Left lung (tissue), 10 donors: ENCODE data around the gene CYP27C1. TPM values are rescaled to one million over a fixed set of nuclear protein-coding genes. Genes with fewer than 3 reads are reported as not detected.

ENCODE experiments used
- ATAC-seq: fragments of 200-7000 bp; cut with Tn5 transposase; one replicate; pipeline ENCODE4 v1.9.1; 2020; ENCODE audit warnings: moderate library complexity
- DNase-seq, 4 donors: peaks; one replicate each; pipeline ENCODE4 v3.0.0-alpha.2; 2013 to 2020
- H3K27ac ChIP-seq, 2 donors: fragments of 200-600 bp; sonication (generic) in 1 of 2; one replicate each; pipeline versions ENCODE4 v1.5.0 to v1.8.0; 2020 to 2021
- H3K27me3 ChIP-seq, 2 donors: fragments of 200-600 bp; sonication (generic) in 1 of 2; one replicate each; pipeline versions ENCODE4 v1.5.0 to v1.8.0; 2020 to 2021
- H3K36me3 ChIP-seq, 2 donors: fragments of 200-600 bp; sonication (generic) in 1 of 2; one replicate each; pipeline versions ENCODE4 v1.5.0 to v1.8.0; 2020 to 2021
- H3K4me1 ChIP-seq, 2 donors: fragments of 200-600 bp; one replicate each; pipeline ENCODE4 v1.8.0; 2021
- H3K4me3 ChIP-seq, 2 donors: fragments of 200-600 bp; sonication (generic) in 1 of 2; one replicate each; pipeline versions ENCODE4 v1.5.0 to v1.8.0; 2020 to 2021; ENCODE audit warnings: mild to moderate bottlenecking in 1 of 2
- H3K9me3 ChIP-seq, 2 donors: fragments of 200-600 bp; sonication (generic) in 1 of 2; one replicate each; pipeline versions ENCODE4 v1.5.0 to v1.8.0; 2020 to 2021
- intact Hi-C, 2 donors: fragments of 100-400 bp; cut with DNase I; formaldehyde crosslinking; loops; one replicate each; pipeline versions ENCODE4 v1.11.2 to v1.14.2; 2022
- polyA plus RNA-seq, 6 donors: library from polyadenylated mRNA; unstranded; fragments of 120-200 nt; gene quantifications; one replicate each; pipeline ENCODE4 v1.2.1, GENCODE V29; 2013; ENCODE audit not compliant: insufficient read length in 6 of 6
- total RNA-seq, 2 donors: library from RNA; stranded (reverse); fragmentation: NEBNext Ultra II Directional; extraction: Animal tissue kit (Norgen Biotek cat#: 25700); gene quantifications; one replicate each; pipeline ENCODE4 v1.2.1, GENCODE V29; 2021
- TF ChIP-seq, protein P1 (sequence below), 2 donors: fragments of 200-600 bp; sonication (generic) in 1 of 2; IDR thresholded peaks; one replicate each; pipeline versions ENCODE4 v1.5.0 to v1.8.0; 2021; ENCODE audit warnings: antibody characterized with exemption in 2 of 2
- donor health status: DM: no; HTN: yes; CAD: no.
- donor health status: DM: no; HTN: no; CAD: no.

Gene CYP27C1
- total and polyA plus RNA-seq, 8 donors: 0.10 to 13.2 (median 10.4) TPM

- H3K9me3 ChIP-seq: peaks cover 0 to 12% of the 10 kb centered on the region in 2 donors
- ATAC-seq (no peak), DNase-seq (no peak)
- no peak overlapping the region for H3K27ac ChIP-seq
- intact Hi-C loops: no loop called here
- H3K36me3 ChIP-seq: no peaks in the 10 kb centered on the region
- H3K4me1 ChIP-seq: no peaks in the 10 kb centered on the region
- TF ChIP-seq, protein P1, sequence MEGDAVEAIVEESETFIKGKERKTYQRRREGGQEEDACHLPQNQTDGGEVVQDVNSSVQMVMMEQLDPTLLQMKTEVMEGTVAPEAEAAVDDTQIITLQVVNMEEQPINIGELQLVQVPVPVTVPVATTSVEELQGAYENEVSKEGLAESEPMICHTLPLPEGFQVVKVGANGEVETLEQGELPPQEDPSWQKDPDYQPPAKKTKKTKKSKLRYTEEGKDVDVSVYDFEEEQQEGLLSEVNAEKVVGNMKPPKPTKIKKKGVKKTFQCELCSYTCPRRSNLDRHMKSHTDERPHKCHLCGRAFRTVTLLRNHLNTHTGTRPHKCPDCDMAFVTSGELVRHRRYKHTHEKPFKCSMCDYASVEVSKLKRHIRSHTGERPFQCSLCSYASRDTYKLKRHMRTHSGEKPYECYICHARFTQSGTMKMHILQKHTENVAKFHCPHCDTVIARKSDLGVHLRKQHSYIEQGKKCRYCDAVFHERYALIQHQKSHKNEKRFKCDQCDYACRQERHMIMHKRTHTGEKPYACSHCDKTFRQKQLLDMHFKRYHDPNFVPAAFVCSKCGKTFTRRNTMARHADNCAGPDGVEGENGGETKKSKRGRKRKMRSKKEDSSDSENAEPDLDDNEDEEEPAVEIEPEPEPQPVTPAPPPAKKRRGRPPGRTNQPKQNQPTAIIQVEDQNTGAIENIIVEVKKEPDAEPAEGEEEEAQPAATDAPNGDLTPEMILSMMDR (IDR thresholded peaks at IDR 0.05): no peak
- H3K27me3 ChIP-seq: no peaks in the 10 kb centered on the region
- no peak overlapping the region for H3K4me3 ChIP-seq
These were observed 38.2 kb downstream of the CYP27C1 start for GRCh38 chr2:127181851-127182250.

DNA sequence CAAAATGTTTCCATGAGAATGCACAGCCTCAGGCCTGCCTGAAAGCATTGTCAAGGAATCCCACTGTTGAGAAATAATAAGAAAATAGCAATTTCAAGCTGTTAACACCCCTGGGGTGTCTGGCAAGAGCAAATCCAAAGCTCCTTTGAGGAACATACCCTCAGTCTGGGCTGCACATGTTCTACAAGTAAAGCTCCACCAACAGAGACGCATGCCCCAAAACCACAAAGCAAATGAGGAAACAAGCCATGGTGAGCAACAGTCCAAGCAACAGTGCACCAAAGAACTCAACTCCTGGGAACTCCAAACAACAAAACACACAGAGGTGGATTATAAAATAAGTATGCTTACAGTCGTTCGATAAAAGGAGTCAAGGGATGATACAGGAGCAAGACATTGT lies 40.3 kb downstream of the CYP27C1 start:
- peak; percentile 16 for ATAC-seq
- TF ChIP-seq, protein P1 (IDR thresholded peaks at IDR 0.05): no peak
- peaks cover 0 to 12% of the 10 kb centered on the region in 2 donors for H3K9me3 ChIP-seq
- no peak for DNase-seq
- H3K27ac ChIP-seq: no peak overlapping the region
- H3K36me3 ChIP-seq: no peaks in the 10 kb centered on the region
- H3K4me1 ChIP-seq: no peaks in the 10 kb centered on the region
- H3K27me3 ChIP-seq: no peaks in the 10 kb centered on the region
- intact Hi-C loops: no loop called here
- no peak overlapping the region for H3K4me3 ChIP-seq

- no peaks in the 10 kb centered on the region for H3K4me1 ChIP-seq
- intact Hi-C loops: no loop called here
- H3K9me3 ChIP-seq: peaks cover 0 to 12% of the 10 kb centered on the region in 2 donors
- no peaks in the 10 kb centered on the region for H3K36me3 ChIP-seq
- no peaks in the 10 kb centered on the region for H3K27me3 ChIP-seq
- DNase-seq: no peak
- ATAC-seq: no peak
- TF ChIP-seq, protein P1 (IDR thresholded peaks at IDR 0.05): no peak
- H3K27ac ChIP-seq: no peak overlapping the region
- no peak overlapping the region for H3K4me3 ChIP-seq
These were observed 42.4 kb downstream of the CYP27C1 start for GRCh38 chr2:127177617-127178263.

- ATAC-seq (peak; percentile 47), DNase-seq (peak in 1 of 4 donors; percentile 47)
- H3K27me3 ChIP-seq: no peaks in the 10 kb centered on the region
- H3K4me3 ChIP-seq: no peak overlapping the region
- intact Hi-C loops: no loop called here
- TF ChIP-seq, protein P1 (IDR thresholded peaks at IDR 0.05): no peak
- peak overlapping the region in 1 of 2 donors; percentile 58 for H3K27ac ChIP-seq
- H3K4me1 ChIP-seq: no peaks in the 10 kb centered on the region
- peaks cover 0 to 12% of the 10 kb centered on the region in 2 donors for H3K9me3 ChIP-seq
- H3K36me3 ChIP-seq: no peaks in the 10 kb centered on the region
These were observed 43.5 kb downstream of the CYP27C1 start for GRCh38 chr2:127176371-127177311.

DNA sequence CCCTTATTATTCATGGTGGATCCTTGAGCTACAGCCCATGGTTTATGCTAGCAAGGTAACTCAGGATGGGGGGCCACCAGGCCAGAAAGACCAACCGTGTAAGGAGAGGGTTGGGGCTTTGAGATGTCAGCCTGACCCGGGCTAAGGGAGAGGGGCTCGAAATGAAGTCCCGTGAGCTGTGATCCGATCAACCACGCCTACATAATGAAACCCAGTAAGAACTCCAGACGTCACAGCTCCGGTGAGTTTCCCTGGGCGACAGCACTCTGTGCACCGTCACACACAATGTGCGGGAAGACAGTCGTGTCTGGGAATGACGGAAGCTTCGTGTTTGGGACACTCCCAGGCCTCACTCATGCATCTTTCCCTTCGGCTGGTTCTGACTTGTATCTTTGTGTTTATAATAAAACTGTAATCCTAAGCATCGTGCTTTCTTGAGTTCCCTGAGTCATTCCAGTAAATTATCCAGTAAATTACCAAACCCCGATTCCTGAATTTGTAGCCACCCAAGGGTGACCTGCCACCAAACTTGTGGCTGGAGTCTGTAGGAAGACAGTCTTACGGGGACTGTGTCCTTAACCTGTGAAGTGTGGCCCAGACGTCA lies 44.2 kb downstream of the CYP27C1 start:
- Histone ChIP-seq H3K36me3 (no peaks in the 10 kb centered on the region), H3K27me3 (no peaks in the 10 kb centered on the region), H3K9me3 (peaks cover 0 to 11% of the 10 kb centered on the region in 2 donors), H3K27ac (peak overlapping the region in 1 of 2 donors; percentile 58), H3K4me1 (no peaks in the 10 kb centered on the region), H3K4me3 (no peak overlapping the region)
- ATAC-seq (peak; percentile 8), DNase-seq (no peak)
- intact Hi-C loops: no loop called here
- TF ChIP-seq, protein P1 (IDR thresholded peaks at IDR 0.05): no peak
